Stromal cell of bone marrow (primary cell): ENCODE results near the gene SLC37A3.
"Not testable (repeated sequence)": the region's sequence is repeated elsewhere in the genome, so short reads cannot be mapped to it uniquely, and the experiment has no call there.

ENCODE experiments used
- DNase-seq: peaks from one replicate; pipeline ENCODE4 v3.0.0-alpha.2; 2012; ENCODE audit warnings: low read depth

The SLC37A3 gene

GRCh38 chr7:140347218-140347617 is 51.1 kb downstream of the SLC37A3 start:
- DNase-seq, result no peak

DNA sequence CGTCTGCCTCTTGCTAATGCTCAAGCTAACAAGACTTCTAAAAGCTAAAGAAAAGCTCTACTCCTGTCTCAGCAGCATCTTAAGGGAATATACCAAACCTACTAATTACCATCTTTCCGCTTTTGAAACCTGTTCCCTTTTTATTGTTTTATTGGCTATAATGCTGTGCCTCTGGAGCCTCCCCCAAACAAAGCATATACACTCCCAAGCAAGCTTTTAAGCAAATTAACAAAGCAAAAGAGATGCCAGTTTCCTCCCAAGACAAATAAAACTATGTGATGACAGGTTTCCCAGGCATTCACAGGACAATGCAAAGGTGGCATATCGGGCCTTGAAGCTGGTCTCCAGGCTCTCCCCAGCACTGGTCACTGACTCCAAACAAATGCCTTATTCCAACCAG is 52.9 kb downstream of the SLC37A3 start:
- no peak for DNase-seq

GRCh38 chr7:140342727-140343514 is 55.4 kb downstream of the SLC37A3 start:
- no peak for DNase-seq

DNA sequence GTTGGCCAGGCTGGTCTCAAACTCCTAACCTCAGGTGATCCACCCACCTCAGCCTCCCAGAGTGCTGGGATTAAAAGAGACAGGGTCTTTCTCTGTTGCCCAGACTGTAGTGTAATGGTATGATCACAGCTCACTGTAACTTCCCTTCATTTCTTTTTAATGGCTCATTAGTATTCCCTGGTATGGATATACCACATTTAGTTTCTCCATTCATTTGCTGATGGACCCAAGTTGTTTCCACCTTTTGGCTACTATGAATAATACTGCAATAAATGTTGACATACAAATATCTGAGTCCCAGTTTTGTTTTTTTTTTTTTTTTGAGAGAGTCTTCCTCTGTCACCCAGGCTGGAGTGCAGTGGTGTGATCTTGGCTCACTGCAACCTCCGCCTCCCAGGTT is 59.4 kb downstream of the SLC37A3 start:
- not testable (repeated sequence) for DNase-seq

GRCh38 chr7:140334341-140335057 is 63.8 kb downstream of the SLC37A3 start:
- DNase-seq, result no peak

- no peak for DNase-seq
Observed at GRCh38 chr7:140333686-140334085, 64.6 kb downstream of the SLC37A3 start.

GRCh38 chr7:140333223-140333622 is 65.1 kb downstream of the SLC37A3 start:
- no peak for DNase-seq

GRCh38 chr7:140330595-140330994 is 67.7 kb downstream of the SLC37A3 start:
- DNase-seq, result no peak

GRCh38 chr7:140330128-140330527 is 68.2 kb downstream of the SLC37A3 start:
- DNase-seq, result no peak

GRCh38 chr7:140327261-140327661 is 71.1 kb downstream of the SLC37A3 start:
- DNase-seq, result no peak

DNA sequence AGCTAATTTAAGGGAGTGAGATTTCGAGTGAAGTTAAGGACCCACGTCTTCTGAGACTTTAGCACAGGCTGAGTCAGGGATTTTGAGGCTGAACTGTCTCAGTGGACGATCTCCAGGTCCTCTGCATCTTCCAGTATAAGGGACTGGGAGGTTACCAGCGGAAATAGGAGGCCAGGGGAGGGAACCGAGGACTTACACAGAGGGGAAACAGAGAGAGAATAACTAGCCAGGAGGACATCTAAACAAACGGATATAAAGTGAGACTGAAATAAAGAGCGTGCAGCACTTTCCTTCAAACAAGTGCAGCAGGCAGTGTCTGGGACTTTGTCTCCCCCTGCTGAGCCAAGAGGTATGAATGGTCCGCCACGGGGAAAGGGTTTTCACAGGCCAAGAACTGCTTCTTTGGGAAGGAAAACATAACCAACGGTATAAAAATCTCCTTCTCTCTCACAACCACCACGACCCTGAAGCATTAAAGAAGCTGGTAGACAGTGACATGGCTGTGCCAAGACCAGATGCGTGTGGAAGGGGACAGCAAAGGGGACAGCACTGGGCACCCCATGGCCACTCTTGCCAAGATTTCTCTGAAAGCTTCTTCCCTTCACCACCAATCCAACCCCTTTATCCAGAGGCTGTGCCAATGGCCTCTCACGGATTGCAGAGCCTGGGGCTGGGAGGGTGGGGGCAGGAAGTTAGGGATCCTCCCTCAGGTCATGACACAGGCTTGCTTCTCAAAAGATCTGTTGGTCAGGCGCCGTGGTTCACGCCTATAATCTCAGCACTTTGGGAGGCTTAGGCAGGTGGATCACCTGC is 72.0 kb downstream of the SLC37A3 start:
- peak; percentile 61 for DNase-seq

DNA sequence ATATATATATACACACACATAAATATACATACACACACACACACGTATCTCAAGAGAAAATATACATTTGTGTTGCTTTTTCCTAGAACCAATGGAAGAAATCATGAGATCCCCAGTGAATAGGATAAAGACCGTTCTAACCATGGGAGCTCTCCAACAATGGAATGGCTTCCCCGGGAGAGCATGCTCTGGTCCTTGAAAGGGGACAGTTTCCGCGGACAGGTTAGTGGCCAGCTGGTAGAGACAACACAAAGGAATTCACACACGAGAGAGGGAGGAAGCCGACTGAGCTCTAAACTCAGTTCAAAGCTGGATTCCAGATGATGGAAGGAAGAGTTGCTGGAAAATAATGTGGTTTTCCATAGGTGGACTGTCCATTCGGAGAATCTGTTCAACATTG is 72.7 kb downstream of the SLC37A3 start:
- DNase-seq, result no peak

- no peak for DNase-seq
Observed at GRCh38 chr7:140324714-140325113, 73.6 kb downstream of the SLC37A3 start.

- DNase-seq, result no peak
Observed at GRCh38 chr7:140322759-140323158, 75.6 kb downstream of the SLC37A3 start.

DNA sequence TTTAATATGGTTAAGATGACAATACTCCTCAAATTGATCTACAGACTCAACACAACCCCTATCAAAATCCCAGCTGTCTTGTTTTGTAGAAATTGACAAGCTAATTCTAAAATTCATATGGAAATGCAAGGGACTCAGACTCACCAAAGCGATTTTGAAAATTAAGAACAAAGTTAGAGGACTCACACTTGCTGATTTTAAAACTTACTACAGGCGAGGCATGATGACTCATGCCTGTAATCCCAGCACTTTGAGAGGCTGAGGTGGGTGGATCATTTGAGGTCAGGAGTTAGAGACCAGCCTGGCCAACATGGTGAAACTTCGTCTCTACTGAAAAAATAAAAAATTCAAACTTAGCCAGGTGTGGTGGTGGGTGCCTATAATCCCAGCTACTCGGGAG is 78.3 kb downstream of the SLC37A3 start:
- DNase-seq, result not testable (repeated sequence)

- DNase-seq, result no peak
Observed at GRCh38 chr7:140317999-140318398, 80.3 kb downstream of the SLC37A3 start.

DNA sequence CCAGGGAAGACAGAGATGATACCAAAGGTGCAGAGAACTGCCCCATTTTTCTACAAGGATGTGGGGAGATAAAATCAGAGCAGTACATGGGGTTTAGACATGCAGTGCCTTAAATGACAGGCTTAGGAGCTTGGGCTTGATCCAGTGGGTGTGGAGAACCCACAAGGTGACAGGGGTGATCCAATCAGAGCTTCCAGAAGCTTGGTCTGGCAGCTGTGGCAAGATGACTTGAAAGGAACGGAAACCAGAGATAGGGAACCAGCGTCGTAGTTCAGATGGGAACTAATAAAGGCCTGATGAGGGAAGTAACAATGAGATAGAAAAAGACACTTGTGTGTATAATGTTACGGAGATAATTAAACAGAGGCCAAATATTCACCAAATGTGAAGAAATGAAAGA is 80.7 kb downstream of the SLC37A3 start:
- DNase-seq, result no peak

DNA sequence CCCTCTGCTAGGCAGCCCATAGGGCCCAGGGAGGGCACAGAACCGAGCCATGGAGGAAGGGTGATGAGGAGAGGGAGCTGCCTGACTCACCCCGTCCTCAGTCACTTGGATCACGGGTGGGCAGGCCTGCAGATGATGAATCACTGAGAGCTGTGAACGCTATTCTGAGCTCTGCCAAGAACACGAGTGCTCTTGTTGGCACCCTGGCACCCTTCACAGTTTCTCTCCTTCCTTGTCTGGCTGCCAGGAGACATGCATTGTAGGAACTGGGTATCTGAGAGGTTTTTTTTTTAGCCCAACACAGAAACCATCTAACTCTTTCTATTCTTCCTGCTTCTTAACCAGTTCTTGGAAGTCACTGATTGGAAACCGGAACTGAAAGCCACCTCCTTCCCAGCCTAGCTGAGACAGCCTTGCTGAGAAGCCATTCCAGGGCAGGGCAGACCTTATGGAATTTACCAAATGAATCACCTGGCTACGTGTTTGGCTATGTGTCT is 82.1 kb downstream of the SLC37A3 start:
- peak; percentile 86 for DNase-seq

DNA sequence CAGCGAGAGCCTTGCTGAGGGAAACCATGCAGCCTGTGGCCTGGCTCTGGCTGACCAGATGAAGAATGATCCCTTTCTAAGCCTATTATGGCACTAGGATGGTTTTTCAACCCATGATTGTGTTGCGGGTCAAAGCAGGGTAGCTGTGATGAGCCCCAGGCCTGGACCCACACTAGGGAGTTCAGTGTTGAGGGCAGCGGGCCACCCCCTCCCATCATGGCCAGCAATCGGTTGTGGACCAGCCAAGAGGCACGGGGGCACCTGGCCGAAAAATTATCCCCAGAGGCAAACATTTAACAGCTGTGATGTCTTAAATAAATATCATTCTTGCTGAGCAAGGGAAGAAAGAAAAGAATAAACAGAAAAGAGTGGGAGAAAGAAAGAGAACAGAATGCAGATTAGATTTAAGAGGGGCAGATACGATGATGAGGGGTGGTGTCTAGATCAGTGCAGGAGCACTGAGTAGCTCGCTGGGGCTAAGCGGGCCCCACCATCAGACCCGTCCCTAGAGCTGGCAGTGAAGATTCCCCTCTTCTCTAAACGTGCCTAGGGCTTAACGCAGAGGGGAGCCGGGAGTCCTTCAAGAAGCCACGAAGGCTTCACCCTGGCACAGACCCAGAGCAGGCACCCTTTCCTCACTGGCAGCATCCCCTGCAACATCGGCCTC is 82.7 kb downstream of the SLC37A3 start:
- DNase-seq, result no peak

DNA sequence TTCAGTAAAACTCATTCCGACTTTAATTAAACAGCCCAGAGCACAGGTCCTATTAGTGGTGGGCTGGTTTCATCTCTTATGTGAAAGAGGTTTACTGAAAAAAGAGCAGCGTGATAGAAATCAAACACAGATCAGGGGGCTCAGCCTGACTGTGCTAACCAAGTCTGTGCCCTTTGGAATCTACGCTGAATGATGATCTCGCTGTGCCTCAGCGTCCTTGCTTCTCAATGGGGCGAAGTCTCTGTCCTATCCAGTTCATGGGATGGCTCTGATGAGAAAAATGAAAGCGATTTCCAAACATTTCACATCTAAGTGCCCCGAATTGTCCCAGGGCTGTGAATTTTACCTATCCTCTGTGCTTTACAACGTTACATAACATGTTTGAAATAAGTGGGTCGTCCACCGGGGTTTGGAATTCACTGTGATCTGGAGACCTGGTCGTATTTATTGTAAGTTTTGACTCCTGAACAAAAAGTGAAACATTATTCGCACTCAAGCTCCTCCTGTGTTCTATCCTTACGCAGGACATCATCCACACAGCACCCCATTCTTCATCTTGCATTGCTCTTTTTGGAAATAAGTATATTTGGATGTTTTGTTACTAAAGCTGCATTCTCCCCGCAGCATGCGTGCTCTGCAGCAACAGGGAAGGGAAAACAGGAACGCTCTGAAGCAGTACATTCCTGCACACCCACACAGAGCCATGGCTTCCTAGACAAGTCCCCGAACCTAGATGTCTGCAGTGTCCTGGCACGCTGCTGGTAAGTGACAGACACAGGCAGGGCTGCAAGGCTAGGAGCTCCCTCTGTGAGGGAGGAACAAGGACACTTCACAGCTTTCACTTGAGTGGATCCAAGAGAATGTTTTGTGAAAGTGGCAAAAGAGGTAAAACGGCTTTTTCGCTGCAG is 83.5 kb downstream of the SLC37A3 start:
- DNase-seq, result no peak
